HS-5 (cell line): ENCODE results near the gene SERPINH1.

Experiments used
- DNase-seq: peaks from one replicate; pipeline ENCODE4 v3.0.0-alpha.2; 2012; ENCODE audit warnings: low read depth

Gene SERPINH1

DNA sequence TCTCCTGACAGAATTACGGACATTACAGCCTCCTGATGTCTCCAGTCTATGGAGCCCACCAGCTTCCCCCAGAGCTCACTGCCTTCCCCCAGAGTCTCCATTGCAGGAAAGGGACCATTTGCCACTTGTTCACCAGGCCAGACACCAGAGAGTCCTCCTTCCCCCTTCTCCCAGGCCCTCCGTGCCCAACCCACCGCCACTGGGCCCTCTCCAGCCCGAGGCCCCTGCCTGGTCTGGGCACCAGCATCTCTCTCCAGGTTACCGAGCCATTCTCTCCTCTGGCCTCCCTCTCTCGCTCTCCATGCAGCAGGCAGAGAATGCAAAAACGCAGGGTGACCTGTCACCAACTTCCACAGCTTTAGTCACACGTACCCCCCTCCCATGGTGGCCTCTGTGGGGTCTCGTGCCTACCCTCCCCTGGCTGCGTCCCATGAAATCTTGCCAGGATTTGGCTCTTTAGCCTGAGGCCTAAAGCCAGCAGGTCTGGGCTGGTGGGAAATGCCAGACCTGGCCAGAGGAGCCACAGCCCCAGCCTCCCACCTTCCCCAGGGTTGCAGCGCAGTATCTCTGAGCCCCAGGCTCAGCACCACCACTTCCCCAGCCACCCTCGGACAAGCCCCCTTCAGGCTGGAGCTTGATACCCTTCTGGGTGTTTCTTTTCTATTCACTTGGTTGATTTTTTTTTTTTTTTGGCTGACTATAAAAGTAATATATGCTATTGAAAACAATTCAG, 6.8 kb upstream of the SERPINH1 start:
- DNase-seq, result no peak

DNA sequence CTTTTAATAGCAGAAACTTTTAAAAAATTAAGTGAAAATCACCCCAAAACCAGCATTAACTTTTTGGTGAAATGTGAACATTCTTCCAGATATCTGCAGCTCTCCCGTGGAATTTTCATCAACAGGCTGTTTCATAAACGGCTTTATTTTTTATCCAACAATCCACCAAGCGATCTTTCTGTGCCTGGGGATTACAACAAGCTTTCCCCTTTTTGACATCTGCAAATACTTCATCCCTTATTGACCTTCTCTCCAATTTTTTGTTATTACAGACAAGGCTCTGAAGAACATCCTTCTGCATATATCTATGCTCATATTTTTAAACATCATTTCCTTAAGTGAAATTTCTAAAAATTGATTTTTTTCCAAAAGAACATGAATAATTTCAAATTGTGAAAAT, 5.8 kb upstream of the SERPINH1 start:
- no peak for DNase-seq

DNA sequence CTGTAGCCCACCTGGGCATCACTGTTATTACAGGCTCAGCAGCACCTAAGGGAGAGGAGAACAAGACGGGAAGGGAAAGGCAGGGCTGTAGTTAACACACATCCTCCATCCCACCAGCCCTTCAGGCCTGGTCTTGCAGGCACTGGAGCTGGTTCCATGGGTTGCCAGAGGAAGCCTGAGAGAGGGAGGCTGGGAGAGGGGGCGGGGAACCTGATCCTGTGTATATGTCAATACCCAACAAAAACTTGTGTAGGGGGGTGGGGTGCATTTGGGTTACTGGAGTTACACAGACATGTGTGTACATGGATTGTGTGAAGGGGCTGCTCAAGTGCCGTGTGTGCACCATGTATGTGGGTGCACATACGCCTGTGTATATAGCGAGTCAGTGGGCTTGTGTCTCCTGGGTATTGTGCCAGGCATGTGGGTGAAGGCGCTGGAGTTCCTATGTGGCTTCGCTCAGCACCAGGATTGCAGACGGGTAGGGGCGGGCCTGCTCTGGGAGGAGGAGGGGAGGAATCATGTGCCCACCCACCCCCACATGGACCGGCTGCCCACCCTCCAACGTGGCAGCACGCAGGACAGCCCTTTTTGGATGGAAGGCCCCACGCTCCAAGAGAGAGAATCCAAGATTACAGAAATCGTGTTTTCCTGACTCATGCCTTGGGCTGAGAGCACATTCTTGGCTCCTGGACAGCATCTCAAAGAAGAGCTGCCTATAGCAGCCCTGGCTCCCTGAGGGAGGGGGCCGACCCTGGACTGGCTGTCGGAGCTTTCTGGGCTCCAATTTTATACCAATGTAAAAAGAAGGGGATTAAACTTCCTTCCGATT, 4.2 kb upstream of the SERPINH1 start:
- DNase-seq, result no peak

DNA sequence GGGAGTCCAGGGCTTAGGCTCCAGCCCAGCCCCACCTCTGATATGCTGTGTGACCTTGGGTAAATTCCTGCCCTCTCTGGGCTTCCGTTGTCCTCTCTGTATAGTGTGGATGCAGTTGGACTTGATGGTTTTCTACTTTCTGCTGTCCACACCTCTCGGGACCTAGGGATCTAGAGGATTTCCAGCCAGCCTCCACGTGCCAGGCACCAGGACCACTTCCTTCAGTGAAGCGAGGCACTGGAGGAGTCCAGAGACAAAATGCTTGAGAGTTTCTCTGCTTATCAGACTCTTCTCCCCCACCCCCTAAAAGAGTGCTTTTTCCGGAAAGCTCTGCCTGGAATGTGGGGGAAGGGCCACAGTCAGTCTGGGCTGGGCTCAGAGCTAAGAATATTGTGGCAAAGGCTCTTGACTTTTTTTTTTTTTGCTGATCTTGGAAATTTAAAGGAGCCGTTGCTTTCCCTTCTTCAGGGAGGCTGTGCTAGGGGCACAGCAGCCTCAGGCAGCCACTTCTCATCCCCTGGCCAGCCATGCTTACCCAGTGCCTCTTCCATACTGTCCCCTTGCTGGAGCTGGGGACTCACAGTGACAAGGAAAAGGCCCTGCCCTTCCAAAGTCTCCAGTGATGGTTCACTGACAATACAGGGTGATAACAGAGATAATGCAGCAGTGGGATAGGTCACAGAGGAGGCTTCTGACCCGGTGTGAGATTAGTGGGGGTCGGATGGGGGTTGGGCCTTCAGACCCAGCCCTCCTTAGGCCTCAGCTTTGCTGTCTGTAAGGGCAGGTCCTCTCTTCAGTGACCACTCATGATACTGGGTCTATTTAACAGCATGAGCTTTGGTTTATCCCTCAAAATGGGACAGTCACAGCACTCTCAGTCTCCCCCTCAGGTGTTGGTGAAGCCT, 2.9 kb upstream of the SERPINH1 start:
- DNase-seq, result no peak

DNA sequence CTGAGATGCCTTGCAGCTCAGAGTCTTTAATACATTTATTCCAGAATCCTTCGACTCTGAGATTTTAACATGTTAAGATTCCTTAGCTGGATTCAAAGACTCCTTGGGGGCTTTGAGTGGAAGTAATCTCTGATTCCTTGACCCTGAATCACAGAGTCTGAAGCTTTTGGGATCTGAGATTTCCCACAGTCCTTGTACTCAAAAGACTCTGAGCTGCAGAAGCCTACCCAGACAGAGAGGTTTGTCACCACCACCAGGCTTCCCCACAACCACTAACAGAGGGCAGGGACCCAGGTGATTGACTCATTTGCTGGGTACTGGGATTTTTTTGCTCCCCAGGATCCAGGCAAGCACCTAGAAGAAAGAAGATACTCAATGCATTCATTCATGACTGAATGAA, 1.4 kb upstream of the SERPINH1 start:
- no peak for DNase-seq

DNA sequence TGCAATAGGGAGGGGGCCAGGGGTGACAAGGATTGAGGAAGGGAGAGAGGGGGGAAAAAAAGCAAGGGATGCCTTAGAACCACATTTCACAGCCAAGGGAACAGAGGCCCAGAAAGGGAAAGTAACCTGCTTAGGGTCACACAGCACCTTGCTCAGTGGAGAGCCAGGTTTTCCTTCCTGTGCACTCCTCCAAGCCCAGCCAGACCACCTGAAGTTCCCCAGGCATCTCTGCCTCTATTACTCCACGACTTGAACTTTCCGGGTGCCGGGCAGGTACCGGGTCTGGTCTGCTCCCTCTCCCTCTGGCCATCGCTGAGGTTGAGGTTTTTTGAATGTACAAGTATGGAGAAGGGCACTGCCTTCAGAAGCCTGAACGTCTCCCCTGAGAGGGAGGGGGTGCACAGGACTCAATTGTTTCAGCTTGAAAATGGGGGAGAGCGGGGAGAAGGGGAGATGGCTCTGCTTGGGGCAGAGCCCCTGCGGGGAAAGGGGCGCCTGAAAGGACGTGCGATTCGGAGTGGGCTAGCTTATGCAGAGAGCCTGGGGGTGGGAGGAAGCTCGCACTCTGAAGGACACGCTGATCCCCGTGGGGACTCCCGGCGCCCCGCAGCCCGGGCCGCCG, 516 bp upstream of the SERPINH1 start:
- no peak for DNase-seq

DNA sequence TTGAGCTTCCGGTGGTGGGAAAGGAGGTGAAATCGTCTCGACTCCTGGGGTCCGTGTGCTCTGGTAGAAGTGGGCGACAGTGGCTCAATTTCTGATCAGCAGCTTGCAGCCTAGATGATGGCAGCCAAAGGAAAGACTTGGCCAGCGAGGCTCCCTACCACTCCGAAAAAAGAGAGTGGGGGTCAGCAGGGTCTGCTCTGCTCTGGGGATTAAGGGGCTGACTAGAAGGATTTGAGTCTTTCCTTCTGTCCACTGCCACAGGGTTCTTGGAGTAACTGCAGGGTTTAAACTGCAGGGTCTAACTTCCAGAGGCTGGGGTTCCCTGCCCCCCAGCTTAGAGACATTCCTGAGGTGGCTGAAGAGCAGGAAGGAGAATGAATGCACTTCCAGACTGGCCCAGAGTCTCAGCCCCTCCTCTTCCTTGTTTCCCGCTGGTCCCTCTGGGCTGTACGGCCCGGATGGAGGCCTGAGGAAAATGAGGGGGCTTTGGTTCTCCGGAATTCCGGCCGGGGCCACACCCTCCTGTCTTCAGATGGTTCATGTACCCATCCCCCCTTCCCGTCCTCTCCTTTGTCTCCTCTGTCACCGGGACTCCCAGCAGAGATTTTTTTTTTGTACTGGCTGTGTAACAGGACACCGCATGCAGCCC, 907 bp downstream of the SERPINH1 start:
- no peak for DNase-seq

DNA sequence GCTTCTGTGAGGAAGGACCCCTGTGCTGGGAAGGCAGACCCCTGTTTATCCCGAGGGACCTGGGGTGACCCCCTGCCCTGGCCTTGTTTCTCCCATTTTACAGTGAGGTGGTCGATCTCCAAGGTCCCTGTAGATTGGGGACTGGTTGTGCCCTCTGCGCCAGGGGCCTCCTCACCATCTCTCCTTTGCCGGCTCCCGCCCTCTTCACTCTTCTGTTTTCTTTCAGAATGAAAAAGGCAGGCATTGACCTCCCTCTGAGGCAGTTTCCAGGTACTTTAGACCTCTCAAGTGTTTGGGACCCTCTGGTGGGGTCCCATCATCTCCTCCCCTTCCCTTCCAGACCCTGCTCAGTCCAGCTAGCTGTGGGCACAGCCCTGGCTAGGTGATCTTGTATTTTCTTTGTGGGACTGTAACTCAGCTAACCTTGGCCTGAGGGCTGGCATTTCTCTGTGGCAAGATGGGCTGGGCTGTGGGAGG, 1.5 kb downstream of the SERPINH1 start:
- no peak for DNase-seq

DNA sequence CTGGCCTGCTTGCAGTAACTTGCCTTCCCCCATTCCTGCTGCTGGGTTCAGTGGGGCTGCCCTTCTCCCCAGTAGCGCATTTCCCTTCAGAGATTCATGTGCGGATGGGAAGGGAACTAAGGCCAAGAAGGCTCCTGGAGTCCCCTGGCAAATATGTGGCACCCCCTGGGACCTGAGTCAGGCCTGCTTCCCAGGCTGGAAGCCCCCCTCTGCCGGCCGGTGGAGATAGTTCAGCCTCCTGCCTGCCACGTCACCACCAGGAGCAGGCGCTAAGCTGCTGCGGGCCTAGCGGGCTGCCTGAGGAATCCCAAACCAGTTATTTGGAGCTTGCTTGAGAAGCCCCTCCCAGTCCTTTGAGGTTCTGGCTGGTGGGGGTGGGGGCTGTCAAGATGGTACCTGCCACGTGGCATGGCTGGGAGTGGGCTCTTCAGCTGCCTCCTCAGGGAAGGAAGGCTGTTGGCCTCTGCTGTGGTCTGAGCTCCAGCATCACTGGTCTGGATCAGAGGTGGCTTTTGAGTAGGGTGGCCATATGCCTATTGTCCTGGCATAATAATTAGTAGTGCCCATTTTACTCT, 2.0 kb downstream of the SERPINH1 start:
- DNase-seq, result peak; percentile 71

DNA sequence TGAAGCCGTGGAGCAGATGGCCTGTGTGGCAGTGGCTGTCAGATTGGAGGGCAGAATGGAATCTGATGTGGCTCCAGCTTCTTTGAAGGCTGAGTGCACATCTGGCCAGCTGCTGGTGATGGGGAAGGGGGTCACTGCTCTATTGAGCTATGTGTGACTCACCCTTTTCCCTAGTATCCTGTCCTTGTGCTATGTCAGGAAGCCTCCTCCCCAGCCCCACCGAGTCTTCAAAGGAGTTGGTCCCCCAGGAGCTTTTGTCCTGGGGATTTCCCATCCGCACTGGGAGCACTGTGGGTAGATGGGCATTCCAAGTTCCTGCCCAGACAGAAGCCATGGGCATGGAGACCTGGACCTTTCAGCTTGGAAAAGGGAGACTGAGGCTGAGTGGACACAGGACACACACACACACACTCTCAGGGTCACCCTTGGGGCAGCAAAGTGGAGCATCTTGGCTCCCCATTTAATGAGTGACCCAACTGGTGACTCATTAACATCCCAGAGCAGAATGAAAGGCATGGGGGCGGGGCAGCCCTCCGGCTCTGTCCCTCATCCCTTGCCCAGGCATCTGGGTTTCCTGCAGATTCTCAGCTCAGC, 3.3 kb downstream of the SERPINH1 start:
- DNase-seq, result peak; percentile 64

DNA sequence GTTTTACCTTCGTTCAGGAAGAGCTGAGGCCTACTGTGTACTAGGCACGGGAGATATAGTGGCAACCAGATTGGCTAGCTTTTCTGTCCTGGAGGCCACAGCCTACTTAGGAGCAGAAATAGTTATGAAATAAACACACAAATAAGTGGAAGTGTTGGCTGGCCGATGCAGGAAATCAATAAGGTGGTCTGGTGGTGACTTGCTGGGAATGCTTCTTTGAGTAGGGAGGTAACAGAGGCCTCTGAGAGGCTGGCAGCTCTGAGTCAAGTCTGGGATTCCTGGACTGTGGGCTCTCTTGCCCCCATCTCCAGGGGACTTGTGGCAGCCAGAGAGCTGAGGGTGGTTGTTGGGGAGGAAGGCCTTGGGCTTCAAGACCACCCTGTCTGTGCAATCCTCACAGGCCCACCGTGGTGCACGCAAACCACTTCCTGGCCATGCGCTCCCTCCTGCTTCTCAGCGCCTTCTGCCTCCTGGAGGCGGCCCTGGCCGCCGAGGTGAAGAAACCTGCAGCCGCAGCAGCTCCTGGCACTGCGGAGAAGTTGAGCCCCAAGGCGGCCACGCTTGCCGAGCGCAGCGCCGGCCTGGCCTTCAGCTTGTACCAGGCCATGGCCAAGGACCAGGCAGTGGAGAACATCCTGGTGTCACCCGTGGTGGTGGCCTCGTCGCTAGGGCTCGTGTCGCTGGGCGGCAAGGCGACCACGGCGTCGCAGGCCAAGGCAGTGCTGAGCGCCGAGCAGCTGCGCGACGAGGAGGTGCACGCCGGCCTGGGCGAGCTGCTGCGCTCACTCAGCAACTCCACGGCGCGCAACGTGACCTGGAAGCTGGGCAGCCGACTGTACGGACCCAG, 4.1 kb downstream of the SERPINH1 start:
- no peak for DNase-seq

DNA sequence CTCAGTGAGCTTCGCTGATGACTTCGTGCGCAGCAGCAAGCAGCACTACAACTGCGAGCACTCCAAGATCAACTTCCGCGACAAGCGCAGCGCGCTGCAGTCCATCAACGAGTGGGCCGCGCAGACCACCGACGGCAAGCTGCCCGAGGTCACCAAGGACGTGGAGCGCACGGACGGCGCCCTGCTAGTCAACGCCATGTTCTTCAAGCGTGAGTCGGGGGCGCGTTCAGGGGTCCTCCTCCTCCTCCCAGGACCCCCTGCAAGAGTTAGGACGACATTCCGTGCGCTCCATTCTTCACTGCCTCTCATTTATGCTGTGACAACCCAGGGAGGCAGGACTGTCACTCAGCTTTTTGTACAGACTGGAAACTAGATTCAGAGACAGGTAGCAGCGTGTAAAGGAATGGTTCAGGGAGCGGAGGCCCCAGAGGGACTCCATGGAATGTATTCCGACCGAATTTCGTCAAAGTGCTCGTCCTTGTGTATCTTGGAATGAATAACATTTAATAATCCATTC, 4.8 kb downstream of the SERPINH1 start:
- no peak for DNase-seq

DNA sequence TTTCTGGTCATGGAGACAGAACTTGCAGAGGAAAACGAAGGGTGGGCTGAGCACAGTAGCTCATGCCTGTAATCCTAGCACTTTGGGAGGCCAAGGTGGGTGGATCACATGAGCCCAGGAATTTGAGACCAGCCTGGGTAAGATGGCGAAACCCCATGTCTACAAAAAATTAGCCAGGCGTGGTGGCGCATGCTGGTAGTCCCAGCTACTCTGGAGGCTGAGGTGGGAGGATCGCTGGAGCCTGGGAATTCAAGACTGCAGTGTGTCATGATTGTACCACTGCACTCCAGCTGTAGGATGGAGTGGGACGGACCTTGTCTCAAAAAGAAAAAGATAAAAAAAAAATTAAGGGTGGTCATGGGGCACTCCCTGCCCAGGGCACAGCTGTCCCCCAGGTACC, 5.9 kb downstream of the SERPINH1 start:
- DNase-seq, result no peak

DNA sequence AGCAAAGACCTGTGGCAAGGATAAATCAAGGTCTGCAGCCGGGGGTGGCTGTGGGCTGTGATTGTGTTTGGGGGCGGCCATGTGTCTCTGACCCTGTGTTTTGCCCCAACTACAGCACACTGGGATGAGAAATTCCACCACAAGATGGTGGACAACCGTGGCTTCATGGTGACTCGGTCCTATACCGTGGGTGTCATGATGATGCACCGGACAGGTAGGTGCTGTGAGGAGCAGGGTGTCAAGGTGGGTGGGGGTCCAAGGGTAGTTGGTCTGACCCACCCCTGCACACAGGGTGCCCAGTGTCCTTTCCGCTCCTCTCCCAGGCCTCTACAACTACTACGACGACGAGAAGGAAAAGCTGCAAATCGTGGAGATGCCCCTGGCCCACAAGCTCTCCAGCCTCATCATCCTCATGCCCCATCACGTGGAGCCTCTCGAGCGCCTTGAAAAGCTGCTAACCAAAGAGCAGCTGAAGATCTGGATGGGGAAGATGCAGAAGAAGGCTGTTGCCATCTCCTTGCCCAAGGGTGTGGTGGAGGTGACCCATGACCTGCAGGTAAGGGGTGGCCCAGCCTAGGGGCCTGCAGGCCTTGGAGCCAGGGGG, 6.7 kb downstream of the SERPINH1 start:
- no peak for DNase-seq

DNA sequence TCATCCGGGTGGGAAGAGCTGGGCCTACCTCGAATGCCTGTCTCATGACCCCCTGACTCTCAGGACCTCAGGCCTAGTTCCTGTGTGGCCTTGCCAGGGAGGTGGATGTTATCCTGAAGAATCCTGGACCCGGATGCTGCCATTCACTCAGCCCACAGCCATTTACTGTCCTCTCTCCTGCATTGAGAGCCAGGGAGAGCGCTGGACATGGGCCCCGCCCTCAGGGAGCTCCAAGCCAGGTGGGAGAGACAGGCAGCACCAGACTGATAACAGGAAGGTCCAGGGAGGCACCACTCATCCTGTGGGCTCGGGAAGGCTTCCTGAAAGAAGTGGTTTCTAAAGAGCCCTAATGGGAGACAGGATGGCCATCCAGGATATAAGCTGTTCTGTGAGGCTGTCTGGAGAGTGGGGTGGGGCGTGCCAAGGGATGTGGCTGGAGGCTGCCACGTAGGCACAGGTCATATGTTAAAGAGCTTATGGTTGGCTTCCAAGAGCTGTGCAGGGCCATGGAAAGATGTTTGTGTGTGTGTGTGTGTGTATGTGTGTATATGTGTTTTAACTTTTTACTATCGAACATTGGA, 8.6 kb downstream of the SERPINH1 start:
- DNase-seq, result no peak

DNA sequence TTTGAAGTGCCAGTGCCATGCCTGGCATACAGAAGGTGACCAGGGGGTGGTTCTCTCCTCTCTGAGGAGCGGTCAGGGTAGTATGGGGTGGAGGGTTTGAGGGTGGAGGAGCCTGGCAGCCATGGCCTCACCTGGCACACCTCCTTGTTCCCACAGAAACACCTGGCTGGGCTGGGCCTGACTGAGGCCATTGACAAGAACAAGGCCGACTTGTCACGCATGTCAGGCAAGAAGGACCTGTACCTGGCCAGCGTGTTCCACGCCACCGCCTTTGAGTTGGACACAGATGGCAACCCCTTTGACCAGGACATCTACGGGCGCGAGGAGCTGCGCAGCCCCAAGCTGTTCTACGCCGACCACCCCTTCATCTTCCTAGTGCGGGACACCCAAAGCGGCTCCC, 9.6 kb downstream of the SERPINH1 start:
- DNase-seq, result no peak

DNA sequence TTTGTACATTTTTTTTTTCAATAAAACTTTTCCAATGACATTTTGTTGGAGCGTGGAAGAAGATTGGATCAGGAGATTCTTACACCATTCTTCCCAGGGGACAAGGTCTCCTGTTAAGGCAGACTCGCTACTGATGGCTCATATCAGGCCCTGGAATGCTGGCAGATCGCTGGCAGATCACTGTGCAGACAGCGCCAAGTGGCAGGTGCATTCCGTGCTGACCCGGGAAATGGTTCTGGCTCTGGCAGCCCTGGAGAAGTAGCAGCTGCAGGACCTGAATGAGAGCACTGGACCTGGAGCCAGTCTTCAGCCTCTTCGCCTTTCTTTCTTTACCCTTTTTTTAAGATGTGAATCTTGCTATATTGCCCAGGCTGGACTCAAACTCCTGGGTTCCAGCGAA, 10.7 kb downstream of the SERPINH1 start:
- no peak for DNase-seq

DNA sequence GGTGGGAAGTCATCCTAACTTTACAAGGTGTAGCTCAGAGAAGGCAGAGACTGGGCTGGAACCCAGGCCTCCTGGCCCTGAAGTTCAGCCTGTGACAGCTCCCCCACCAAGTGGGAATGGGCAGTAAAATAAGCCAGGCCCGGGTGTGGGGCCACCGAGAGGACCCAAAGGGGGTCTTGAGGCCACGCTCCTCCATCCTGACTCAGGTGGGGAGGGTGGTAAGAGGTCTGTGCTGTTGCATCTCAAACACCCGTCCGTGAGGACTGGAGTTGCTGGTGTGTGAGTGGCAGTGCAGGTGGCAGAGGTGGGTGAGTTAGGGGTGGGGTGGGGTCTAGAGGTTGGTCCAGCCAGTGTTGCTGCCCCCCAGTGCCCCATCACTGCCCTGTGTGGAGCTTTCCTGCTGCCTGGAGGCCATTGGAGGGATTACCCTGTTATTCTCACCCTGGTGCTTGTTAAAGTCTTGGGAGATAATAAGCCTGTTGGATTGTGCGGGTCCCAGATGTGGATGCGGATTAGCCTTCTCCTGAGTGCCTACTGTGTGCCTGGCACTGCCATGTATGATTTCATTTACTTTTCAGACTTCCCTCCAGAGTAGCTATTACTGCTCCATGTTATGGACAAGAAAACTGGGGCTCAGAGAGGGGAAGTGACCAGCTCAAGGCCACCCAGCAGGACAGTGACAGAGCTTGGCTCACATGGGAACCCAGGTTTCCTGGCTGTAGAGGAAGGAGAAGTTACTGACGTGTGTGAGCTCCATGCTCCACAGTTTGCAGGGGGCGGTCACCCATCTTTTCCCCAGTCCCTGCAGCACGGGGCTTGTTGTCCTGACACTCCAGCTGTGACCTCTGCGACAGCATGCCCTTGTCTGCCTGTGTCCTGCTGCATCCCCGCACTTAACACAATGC, 12.9 kb downstream of the SERPINH1 start:
- DNase-seq, result no peak
